HG02840 (cell line): ENCODE data around the gene ARIH2.
A peak's percentile ranks its signal among the peaks of the same experiment; 100 is the strongest.

Experiments used
- ATAC-seq: cut with Tn5 transposase; IDR thresholded peaks from one replicate; pipeline ENCODE4 v1.9.1; 2021; ENCODE audit warnings: mild to moderate bottlenecking, moderate library complexity, moderate number of reproducible peaks; ENCODE audit not compliant: unreplicated experiment, low FRiP score

Gene ARIH2

DNA sequence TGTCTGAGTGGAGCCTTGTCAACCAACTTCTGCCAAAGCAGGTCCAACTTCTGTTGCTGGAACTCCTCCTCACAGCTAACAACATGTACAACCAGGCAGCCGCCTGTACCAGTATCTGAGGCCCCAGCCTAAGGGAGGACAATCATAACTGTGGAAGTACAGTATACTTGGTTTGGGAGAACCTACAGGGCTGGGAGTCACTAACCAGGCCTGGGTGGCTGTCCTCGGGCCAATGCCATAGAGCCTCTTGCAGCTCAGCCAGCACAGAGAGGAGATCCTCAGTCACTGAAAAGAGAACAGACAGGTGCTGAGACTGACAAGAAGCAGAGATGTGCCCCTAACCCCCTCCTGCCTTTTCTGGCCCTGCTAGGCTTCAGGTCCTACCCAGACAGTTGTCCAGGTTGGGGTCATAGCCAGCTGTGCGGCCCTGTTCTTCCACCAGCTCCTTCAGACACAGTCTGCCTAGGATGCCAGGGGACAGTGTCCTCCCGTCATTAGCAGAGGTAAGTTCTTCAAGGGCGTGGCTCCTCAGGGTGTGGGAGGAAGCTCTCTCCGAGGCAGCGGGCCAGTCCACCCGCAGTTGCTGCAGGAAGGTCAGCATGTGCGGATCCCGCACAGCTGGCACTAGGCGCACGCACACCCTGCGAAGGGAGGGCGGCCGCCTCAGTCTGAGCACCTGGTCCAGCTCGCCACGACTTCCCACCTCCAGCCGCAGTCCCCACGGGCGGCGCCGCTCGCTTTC, 98.8 kb downstream of the ARIH2 start:
- ATAC-seq: no peak

DNA sequence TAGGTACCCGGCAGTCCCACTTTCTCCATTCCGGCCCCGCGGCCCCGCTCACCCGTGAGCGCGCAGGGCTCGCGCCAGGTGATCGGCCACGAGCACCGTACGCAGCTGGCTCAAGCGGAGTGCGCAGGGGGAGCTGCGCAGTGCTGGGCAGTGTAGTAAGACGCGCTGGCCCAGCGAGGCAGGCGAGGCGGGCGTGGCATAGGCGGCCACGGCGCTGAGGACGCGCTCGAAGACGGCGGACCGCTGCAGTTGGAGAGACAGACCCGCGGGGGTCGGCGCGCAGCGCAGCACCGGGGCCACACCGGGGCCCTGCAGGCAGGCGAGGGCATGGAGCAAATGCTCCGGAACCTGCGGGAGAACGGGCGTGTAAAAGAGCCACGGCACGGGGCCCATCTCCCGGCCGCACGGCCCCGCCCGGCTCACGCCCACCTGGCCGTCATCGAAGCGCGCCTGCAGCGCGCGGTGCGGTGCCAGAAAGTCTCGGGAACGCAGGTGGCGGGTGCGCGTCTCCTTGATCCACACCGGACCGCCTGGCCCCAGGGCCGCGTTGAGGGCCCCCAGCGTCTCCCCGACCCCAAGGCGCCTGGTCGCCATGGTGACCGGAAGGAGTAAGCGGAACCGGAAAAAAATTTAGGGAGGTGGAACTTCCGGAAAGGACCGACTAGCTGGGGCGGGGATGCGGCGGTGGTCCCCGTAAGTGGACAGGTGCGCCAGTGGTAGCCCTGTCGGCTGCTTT, 99.5 kb downstream of the ARIH2 start, which contains the start of gene DALRD3:
DALRD3 (minus strand) TSS at position 610 of the 736 bp plus-strand sequence; CDS start at position 594, 16 bp downstream.
- ATAC-seq: no peak

DNA sequence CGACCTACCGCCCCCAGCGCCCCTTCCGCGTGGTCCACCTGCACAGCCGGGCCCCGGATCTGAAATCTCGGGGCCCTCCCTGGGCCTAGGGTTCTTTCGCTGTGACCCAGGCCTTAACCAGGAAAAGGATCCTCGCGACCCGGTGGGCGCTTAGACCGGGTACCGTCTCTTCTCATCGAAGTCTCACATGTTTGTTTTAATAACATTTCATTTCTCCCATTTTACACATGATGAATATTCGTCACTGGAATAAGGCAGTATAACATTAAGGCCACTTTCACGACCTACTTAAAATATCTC, 100.0 kb downstream of the ARIH2 start:
- no peak for ATAC-seq

DNA sequence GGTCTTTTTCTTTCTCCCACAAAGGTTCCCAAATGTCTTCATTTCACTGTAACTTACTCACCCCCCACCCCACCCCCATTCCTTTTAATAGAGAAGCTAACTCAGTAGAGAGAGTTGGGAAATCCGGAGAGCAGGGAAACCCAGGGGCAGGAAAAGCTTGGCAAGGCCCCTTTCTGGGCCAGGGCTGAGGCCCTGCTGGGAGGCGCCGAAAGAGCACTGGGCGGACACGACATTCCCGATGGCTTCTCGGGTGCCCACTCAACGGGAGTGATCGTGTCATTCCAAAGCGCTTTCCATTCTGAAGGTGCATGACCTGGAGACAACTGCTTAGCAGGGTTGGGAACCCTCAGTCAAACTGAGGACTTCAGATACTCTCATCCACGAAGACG, 101.3 kb downstream of the ARIH2 start:
- ATAC-seq: no peak

DNA sequence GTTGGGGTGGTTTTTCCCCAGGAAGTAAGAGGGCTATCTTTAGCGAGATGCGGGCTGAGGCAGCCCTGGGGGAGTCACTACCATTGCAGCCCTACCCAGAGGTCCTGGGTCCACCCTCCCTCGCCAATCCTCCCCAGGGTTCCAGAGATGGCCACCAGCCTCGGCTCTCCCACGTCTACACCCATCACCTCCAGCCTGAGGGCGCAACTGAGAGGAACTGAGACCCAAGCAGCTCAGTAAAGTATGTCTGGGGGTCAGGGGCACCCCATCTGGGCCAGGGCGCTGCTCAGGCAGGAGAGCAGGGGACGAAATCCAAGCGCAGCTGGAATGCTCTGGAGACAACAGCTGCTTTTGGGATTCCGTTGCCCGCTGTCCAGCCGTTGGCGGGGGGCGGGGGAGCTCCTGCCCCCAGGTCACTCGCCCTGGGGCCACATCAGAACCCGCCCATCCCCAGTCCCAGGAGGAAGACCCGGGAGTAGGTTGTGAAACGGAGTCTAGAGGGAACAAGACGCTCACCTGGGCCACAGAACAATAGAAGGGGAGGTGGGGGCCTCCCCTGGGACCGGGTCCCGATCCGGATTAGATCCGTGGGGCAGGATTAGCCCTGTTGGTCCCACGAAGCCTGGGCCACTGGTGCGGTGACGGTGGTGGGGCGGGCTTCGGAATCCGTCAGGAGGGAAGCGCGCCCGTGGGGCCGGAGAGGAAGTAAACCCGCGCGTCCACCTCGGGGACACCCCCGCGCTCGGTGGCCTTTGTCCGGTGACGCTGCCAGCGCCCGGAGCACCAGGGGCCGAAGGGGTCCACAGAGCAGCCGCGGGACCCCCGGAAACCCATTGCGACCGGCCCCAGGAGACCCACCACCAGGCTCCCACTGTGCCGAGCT, 101.9 kb downstream of the ARIH2 start:
- no peak for ATAC-seq

DNA sequence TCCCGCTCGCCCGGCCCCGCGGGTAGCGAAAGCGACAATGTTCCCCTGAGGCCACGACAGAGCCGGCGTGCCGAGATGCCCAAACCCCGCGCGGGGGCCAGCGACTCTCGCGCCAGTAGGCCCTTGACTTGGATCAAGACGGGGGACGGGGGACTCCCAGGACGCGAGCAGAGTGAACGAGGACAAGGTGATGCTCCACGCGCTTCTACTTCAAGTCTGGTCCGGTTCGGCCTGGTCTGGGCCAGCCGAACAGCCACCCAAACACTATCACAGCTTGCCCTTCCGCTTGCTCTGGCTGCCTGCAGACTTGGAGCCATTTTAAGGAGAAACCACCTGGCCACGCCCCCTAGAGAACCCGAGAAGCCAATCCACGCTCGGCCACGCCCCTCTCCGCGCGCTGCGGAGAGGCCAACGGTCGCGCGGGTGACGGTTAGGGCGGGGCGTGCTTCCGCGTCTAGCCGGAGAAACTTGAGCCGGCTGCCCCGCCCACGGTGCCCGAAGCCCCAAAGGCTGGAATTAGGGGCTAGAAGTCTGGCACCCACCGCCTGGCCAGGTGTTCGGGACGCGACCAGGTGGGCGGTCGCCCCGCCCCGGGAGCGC, 102.7 kb downstream of the ARIH2 start:
- ATAC-seq: peak; percentile 50

DNA sequence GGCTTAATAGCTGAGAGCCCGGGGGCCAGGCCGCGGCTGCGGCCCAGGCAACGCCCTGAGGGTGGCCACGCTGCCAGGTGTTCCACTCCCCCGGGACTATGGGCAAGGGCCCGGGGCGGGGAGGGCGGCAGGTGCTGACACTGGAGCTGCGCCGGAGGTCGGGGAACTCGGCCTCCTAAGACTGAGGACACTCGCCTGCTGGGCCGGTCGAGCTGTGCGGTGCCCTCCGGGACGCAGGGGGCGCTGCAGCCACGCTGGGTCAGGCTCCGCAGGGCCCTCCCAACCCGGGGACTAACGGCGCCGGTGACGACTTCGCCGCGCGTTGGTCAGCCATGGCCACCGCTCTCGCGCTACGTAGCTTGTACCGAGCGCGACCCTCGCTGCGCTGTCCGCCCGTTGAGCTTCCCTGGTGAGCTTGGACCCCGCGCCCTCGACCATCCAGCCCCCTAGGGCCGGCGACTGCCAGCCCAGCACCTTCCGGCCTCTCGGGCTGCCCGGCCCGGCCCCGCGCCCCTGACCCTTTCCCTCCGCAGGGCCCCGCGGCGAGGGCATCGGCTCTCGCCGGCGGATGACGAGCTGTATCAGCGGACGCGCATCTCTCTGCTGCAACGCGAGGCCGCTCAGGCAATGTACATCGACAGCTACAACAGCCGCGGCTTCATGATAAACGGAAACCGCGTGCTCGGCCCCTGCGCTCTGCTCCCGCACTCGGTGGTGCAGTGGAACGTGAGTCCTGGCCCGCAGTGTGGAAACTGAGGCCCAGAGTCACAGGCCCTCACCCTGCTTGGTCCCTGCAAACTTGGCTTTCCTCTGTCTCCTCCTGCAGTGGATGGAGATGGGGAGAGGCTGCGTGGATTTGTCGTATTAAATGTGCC, 103.4 kb downstream of the ARIH2 start, which contains the start of gene NDUFAF3:
NDUFAF3 (plus strand) TSS at position 309 of the 875 bp plus-strand sequence; CDS start at position 333, 24 bp downstream.
- peak; percentile 53 for ATAC-seq

DNA sequence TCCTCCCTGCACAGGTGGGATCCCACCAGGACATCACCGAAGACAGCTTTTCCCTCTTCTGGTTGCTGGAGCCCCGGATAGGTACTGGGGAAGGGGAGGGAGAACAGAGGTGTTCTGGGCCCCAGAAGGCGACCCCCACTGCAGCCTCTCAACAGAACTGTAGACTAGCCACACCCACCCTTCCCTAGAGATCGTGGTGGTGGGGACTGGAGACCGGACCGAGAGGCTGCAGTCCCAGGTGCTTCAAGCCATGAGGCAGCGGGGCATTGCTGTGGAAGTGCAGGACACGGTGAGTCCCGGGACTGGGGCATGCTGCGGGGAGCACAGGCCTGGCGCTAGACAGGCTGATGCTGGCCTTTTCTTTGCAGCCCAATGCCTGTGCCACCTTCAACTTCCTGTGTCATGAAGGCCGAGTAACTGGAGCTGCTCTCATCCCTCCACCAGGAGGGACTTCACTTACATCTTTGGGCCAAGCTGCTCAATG, 104.1 kb downstream of the ARIH2 start:
- ATAC-seq: no peak

DNA sequence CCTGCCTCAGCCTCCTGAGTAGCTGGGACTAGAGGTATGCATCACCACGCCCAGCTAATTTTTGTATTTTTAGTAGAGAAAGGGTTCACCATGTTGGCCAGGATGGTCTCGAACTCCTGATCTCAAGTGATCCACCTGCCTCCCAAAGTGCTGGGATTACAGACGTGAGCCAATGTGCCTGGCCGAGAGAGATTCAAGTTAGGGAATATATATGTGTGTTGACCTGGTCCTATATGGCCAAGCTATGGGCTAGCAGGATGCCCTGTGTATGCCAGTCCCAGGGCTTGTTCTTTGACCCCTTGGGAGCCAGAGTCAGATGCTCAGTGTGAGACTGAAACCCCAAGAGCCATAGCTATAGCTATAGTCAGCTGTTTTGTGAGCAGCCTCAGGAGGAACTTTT, 105.1 kb downstream of the ARIH2 start:
- ATAC-seq: no peak

DNA sequence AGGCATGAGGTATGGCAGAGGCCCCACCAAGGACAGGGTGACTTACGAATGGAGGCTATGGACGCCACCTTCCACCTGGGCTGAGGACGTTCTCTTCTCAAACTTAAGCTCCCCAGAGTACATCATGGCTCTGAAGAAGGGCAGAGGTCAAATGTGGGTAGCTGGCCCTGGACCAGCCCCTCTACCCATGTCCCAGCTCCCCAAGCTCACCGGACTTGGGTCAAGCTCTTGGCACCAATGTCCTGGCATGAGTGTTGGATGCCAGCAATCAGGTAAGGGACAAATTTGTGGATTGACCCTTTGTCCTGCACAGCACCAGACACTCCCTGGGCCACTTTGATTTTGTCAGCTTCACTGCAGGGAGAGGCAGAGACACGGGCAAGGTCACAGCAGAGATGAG, 105.8 kb downstream of the ARIH2 start:
- ATAC-seq: no peak

DNA sequence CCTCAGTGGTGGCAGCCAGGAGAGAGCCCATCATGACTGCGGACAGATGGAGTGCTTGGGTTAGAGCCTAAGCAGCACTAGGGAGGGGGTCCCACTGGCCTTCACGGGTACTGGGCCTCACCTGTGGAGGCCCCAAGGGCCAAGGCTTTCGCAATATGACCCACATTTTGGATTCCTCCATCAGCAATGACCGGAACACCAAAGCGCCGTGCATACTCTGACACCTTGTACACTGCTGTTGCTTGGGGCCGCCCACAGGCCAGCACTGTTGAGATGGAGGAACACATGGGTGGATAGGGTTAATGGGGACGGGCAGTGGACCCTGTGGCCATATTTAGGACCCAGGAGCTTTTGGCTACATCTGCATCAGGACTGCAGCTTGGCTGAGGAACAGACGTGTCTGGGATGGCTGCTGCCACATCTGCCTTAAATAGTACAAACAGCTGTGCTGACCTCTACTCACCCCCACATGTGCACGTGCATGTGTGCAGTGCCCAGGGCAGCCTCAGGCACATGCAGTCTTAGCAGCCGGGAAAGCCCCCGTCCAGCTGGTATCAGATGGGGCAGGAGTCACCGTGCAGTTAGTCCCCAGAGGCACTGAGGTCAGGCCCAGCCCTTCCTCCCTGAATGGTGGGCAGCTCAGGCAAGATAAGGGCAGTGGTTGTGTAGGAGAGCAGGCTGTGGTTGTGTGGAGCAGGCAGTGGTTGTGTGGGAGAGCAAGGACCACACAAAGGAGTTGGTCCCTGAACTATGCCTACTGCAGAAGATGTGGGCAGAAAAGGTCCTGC, 106.6 kb downstream of the ARIH2 start:
- ATAC-seq: no peak

DNA sequence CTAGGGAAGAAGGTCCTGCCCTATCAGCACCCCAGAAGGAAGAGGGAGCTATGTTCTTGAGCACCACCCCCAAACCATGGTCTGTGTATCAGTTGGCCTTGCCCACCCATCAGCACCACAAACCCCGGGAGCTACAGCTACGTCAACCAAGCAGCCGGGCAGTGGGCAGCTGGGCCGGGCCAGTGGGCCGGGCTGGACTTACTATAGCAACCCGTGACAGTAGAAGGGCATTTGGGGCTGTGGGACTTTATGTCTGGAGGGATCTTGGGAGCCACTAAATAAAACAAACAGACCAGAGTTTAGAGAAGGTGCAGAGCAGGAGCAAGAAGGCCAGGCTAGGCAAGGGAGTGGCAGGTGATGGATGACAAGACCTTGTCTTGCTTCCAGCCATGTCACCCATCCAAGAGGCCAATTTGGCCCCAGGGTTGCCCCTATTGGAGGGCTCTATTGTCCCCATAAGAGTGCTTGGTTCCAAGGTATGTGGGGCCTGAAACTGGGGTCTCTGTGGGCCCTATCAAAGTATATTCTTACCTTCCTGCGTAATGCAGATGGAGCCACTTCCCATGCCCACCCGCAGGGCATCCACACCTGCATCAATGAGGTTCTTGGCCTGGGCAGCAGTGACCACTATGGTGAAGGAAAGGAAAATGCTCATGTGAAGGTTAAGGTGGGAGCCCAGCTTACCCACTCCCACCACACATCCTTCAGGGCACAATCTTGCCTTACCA, 107.3 kb downstream of the ARIH2 start:
- ATAC-seq: no peak

DNA sequence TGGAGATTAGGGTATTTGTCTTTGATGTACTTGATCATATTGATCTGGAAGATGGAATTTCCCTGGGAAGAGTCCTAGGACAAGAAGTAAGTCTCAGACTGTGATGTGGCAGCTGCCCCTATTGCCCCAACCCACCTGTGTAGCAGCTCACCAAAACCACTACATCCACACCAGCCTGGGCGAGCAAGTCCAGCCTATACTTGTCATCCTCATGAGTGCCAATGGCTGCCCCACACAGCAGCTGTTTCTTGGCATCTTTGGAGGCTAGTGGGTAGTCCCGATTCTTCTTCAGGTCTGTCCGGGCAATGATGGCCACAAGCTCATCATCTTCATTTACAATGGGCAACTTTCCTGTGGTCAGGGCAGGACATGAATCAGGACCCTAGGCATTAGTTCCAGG, 107.9 kb downstream of the ARIH2 start:
- ATAC-seq: no peak

DNA sequence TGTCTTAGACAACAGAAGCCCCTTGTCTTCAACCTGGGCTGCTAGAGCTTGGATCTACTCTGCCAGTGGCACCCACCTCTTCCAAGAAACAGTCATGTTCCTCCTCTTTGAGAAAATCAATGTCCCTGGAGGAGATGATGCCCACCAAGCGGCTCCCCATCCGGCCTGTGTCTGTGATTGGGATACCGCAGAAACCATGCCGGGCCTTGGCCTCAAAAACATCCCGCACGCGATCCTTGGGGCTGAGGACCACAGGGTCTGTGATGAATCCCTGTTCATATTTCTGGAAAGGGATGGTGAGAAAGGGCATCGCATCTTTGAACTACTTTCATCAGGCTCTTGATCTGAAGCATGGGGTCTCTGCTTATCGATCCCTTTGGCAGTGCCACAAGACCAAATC, 109.0 kb downstream of the ARIH2 start:
- no peak for ATAC-seq

DNA sequence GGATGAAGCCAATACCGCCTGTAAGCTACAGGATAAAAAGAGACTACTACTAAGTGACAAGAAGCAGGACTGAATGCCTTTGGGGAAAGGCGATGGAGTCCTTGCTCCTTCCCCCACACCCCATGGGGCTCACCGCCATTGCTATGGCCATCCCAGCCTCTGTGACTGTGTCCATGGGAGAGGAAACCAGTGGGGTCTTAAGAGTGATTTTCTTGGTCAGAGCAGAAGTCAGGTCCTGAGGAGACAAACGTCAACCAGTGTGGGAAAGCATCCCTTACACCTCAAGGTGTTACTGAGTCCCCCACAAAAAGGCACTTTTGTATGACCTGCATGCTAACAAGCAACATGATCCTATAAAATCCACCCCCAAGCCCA, 109.6 kb downstream of the ARIH2 start:
- no peak for ATAC-seq

DNA sequence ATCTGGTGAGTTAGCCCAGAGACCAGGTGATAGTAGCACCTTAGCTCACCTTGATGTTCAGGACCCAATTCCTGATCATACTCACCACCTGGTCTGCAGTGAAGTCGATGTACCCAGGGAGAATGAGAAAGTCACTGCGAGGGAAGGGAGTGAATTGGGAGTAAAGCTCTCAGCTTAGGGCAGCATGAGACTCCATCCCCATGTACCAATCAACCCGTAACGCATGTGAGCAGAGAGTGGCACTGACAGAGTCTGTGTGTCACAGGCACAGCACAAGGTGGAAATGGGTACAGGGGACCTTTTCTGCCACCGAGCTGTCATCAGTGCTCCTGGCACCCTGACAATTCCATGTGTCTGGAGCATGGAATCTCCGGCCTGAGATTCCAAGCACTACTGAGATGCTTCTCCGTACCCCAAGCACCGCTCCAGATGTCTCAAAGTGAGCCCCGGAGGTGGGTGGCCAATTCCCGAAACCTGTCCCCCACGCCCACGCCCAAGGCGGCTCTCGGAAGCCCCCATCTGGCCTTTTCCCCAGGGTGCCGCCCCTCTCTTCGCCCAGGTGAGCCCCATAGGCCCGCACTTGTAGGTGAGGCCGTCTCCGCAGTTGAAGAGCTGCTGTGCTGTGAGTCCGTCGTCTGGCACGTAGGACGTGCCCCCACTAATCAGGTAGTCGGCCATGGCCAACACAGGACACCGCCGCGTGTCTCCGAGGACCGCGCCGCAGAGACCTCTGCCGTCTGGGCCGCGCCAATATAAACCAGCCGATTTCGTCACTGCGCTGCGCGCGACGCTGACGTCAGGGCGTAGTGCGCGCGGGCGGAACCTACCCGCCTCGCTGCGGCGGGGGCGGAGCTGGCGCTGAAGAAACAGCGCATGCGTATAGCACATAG, 110.3 kb downstream of the ARIH2 start, which contains the start of gene IMPDH2:
IMPDH2 (minus strand) TSS at position 726 of the 890 bp plus-strand sequence; CDS start at position 678, 48 bp downstream.
- peak; percentile 89 for ATAC-seq

DNA sequence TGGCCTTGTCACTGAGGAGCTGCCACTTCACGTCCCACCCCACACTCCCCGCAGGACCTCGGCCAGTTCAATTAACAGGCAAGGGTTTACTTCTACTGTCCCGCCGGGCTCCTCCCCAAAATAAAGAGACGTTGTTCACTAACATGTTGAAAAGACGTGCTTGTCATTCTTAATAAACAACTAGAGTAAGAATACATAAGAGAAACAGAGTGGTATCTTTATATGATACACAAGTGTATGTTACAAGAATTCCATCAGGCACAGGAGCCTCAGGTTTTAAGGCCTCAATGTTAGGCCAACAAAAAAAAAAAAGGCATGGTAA, 110.9 kb downstream of the ARIH2 start:
- no peak for ATAC-seq
